Stimulated activated CD4-positive, alpha-beta T cell treated with anti-CD3 and anti-CD28 coated beads, Interleukin-1b, Interleukin-23, amount 100 ng/mL, for 1 hour (primary cell): ENCODE measurements around the gene TRHDE.

Experiments used
- DNase-seq, 2 donors: peaks; one replicate each; pipeline ENCODE4 v3.0.0-alpha.2; 2020; ENCODE audit warnings: low read depth in 2 of 2

The TRHDE gene

DNA sequence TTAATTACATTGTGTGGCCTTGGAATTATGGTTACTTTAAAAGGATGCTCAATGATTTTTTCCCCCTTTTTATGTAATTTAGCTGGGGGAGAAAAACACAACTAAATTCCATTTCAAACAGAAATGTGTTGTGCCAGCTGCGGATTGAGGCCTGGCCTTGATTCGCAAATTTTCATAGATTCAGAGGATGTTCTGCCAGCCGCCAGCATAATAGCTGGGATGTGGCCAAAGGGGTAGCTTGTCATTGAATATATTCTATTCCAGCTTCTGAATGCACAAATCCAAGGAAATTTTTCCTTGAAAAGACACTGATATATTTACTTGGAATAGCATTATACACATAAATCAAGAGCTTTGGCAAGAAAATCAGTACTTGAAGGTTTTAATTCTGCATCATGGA is 43.7 kb downstream of the TRHDE start:
- DNase-seq: no peak

DNA sequence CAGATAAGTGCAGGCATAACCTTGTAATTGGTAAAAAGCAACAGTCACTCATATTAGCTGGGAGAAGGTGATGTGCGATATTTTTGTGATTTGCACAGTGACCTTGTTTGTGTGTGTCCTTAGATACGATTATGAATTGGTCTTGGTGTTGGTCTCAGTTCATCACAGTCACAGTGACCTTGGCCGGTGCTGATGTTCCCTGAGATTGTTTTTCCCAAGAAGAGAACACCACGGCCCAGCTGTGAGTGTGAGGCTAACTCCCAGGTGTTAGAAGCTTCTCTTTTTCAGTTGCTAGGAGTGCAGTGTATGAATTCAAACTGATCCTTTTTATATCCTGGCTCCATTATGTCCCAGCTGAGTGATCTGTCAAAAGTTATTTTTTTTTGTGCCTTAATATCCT is 46.2 kb downstream of the TRHDE start:
- DNase-seq: no peak

DNA sequence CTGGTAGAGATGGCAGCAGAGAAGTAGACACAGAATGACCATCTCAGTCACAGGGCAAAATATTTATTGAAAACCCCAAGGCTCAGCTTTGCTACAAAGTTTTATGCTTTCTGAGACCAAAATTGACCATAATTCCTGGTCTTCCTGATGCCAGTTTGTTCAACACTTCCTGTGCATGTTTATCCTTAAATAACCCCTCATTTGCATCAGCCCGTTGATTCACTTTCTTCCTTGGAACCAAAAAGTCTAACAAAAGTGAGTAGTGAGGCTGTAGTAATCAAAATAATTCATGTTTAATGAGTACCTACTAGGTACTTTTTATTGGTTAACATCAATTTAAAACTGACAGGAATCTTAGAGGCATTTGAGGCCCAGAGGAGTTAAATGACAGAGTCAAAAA is 51.7 kb downstream of the TRHDE start:
- no peak for DNase-seq

DNA sequence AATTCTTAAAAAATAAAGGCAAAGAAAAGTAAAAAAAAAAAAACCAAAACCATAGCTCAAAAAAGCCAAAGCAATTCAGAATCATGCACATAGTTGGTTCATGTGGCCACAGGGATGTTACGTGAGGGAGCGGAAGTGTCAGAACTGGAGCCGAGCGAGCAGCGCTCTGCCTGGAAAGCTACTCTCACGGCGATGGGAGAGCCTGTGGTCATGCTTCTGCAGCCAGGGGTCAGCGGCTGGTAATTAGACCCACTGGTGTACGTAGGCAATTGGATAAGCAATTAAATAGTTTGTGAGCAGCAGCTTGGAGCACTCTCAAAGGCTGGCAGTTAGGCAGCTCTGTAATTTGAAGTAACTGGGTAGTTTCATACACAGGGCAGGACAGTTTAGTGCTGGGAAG is 58.1 kb downstream of the TRHDE start:
- DNase-seq: no peak

DNA sequence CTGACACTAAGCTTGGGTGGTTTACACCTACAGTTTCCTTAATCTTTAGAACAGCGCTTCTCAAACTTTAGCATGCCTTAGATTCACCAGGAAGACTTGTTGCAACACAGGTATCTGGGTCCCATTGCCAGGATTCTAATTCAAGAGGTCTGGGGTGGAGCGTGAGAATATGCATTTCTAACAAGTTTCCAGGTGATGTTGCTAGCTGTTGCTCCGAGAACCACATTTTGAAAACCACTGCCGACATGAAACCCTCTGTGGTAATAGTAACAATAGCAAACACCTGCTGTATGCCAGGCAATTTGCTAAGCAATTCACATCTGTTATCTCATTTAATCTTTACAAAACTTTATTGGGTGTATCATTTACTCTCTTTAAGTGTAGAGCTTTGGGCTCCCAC is 58.6 kb downstream of the TRHDE start:
- no peak for DNase-seq

DNA sequence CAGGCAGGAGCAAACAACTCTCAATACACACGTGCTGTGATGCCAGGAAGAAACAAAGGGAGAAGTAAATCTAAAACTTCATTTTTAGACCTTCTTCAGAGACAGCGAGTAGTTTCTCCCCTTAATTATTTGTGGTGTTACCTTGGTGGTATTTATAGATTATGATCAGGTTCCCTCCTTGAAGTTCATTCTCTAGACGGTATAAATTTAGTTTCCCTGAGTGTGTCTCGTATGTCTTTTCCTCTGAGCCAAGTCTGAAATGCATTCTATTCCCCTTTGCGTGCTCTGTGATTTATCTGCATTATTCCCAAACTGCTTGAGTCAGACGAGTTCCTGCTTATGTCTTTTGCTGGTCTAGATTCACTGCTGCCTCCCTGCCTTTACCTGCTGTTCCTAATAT is 65.2 kb downstream of the TRHDE start:
- DNase-seq: no peak

DNA sequence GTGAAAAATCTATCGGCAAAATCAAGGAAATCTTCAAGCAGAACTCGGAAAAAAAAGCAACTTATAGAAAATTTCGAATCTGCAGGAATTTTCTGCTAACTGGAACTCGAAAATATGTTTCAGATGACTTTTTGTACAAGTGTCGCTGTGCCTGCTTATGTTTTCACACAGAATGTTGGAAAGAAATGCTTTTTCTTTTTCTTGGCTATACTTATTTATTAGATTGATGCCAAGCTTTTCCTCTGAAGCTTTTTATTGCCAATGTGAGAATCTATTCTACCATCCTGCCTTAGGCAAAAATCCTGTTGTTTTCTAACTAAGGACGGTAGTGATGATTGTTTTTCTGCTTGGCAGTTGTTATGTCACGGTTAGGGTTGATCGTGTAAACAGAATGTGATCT is 65.8 kb downstream of the TRHDE start:
- no peak for DNase-seq

DNA sequence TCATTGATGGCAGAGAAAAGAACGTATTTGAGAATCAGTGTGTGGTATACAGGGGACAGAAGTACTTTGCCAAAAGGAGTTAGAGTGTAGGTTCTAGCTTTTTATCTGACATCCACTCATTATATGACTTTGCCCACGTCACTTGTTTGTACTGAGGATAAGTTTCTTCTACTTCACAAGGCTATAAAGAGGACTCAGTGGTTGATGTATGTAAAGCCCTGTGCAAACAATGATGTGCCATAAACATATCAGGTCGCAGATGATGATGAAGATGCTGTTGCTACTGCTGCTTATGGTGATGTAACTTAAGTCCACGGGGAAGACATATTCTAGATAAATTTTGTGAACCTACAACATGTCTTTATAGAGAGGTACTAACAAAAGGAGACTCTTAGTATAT is 66.3 kb downstream of the TRHDE start:
- DNase-seq: no peak

DNA sequence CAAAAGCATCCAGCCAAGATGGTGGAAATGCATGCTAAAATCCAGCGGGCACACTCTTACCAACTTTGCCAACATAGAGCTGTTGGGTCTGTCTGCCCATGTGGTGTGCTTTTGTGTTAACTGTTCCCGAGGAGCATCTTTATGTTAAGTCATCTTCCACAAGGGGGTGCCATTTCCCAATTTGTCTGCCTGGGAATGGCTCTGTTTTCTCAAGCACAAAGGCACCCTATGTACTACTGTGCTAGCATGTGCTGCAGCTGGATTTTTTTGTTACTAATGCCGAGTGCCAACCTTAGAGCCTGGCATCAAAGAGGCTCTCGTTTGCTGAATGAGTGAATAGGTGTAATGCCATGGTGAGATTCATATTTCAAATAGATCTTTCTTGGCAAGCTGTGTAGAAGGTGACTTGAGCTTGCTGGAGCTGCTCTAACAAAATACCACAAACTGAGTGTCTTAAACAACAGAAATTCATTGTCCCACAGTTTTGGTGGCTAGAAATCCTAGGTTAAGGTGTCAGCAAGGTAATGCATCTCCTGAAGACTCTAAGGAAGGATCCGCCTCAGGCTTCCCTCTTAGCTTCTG is 74.3 kb downstream of the TRHDE start:
- DNase-seq: no peak

DNA sequence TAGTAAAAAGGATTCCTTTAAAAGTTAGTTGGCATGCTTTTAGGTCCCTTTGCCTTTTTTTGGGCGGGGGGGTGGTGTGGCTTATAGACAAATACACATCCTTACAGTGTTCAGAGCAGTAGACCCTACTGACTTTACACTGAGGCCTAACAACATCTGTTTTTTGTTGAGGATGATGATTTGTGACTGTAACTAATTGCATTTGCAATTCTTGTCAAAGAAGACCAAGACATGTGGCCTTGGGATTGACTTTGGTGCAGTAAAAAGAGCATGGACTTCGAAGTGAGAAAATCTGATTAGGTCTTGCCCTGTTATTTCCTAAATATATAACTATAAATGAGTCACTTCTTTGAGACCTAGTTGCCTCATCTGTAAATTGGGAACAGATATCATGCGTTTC is 77.3 kb downstream of the TRHDE start:
- DNase-seq: no peak

DNA sequence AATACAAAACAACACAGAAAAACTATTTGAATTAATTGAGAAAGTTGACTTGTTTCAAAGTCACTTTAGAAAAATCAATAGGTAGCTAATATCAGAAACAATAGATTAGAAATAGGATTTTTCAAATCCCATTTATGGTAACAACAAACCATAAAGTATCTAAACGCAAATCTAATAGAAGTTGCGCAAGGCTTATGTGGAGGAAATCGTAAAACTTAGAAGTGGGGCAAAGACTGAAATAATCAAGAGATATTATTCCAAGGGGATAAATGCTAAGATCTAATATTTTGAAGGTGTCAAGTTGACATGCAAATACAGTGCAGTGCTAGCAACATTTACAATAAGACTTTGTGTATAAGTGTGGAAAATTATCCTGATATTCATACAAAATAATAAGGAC is 87.2 kb downstream of the TRHDE start:
- no peak for DNase-seq

DNA sequence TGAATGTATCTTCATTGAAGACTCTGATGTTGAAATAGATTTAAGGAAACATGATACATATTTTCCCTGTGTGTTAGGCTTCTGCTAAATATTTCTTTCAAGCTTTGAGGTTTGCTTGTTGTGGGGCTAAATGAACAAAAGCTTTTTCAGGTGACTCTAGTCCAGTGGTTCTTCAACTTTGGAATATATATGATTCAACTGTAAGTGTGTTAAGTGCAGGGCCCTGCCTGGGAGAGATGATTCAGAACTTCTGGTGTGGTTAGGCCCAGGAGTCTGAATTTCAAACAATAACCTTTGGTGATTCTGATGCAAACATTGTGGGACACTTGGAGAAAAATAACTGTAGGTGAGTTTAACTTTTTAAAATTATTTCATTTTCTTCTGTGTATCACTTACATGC is 93.0 kb downstream of the TRHDE start:
- DNase-seq: no peak

DNA sequence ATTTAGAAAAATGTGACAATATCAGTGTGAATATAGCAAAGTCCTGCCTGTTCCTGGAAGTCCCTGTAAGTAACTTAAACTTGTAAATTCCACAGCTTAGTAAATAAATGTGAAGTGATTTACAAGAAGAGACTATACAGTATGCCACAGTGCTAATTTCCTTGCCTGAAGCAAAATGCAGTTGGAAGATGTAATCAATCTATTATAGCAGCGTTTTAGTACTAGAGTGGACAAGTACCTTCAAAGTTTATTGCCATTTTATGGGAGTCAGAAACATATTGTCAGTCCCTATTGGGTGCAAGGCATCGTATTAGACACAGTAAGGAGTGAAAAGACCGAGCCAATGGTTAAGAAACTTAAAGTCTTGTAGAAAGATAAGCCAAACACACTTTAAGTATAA is 94.1 kb downstream of the TRHDE start:
- DNase-seq: no peak

DNA sequence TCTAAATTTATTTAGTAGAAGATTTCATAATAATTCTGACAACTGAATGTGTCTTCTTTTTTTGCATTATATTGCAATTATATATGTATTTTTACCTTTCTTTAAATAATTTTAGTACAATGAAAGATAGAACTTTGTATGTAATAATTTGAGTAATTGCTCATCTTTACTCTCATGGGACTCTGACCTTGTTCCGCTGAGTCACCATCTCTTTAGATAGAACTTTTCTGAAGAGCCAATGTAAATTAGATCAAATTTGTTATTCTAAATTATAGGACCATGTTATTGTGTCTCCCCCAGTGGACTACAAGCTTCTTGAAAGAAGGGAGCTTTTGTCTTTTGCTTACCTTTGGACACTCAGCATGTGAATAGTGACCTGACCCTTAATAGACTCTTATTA is 96.1 kb downstream of the TRHDE start:
- no peak for DNase-seq

DNA sequence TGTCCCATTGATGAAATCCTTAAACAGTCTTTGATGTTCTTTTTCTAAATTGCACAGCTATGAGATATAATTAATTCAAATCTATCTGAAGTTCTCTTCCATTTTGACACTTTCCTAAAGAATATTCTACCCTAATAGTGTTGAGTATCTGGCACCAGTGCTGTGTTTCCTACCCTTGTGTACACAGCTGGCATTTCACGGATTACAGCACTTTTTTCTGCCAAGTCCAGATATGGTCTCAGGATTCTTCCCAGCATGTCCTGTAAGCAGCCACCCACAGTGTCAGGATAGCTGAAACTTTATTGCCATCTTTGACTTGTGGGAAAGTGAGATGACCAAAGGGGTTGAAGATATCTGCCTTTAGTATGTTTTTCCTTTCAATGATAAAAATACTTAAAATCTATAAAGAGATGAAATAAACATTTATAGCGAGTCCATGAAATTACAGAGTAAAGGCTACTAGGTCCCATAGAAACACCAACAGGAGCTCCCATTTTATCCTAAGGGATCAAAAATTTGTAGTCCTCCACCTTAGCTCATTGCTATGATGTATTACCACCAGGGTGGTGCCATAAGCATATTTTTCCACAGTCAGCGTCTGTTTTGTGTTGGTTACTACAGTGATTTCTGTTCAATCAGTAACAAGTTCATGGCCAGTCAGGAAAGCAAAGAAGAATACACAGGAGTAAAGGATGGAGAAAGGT is 96.7 kb downstream of the TRHDE start:
- DNase-seq: no peak

DNA sequence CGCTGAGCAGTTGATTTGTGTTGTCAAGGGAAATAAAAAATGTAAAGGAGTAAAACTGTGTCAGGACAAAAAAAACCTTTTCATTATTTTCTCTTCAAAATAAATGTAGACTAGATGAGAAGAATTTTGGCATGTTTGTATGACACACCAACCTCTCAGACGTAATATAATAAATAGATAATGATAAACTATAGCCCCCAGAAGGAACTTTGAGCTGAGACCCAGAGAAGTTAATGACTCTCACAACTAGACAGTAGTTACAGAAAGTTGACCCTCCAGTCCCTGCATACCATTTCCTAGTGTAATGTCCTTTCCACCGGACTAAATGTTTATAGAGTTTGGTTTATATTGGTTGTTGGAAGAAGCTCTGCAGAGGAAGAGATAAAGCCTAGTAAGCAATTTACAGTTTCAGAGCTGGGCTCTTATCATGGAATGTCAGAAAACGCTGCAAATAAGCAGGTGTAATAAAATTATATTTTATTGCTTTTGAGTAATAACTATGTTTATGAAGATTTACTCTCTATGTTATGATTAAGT is 97.3 kb downstream of the TRHDE start:
- DNase-seq: no peak

DNA sequence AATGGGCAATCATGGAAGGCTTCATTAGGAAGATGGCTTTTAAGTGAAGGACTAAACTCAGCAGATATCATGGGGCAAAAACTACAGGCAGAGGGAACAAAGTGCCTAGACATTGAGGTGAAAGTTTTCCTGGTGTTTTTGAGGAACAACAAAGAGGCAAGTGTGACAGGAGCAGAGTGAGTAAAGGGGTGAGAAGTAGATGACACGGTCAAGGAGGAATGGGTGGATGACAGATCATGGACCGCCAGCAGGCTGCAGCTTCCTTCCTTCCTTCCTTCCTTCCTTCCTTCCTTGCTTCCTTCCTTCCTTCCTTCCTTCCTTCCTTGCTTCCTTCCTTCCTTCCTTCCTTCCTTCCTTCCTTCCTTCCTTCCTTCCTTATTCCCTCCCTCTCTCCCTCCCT is 108.3 kb downstream of the TRHDE start:
- DNase-seq: no peak

DNA sequence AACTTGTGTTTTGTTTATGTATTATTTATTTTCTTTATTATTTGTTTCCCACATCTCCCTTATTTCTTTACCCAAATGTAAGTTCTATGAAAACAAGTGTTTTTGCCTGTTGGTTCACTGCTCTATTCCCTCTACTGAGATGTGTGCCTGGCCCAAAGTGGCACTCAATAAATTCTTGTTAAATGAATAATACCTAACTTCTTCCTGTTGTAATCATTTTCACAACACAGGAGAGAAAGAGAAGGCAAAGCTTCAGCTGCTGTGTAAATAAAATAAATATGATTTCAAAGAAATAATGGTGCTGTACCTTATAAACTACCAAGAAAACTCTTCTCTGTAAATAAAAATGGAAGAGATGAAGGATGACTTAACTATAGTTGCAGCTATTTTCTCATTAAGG is 116.2 kb downstream of the TRHDE start:
- no peak for DNase-seq

DNA sequence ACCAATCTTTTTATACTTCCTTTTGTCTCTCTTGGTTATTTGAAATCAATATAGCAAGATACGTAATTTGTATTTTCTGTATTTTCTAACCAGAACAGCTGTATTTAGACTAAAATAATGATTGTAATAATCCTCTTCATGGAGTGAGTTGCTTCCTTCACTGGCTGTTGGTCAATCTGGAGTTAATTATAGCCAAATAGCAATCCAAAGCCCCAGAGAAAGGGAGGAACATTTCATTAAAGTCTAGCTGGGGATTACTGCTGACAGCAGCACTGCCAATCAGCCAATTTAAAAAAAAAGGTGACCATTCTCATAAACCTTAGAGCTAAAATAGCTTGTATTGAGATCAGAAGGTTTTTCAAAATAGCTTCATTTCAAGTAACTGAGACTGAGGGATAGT is 118.0 kb downstream of the TRHDE start:
- DNase-seq: no peak

DNA sequence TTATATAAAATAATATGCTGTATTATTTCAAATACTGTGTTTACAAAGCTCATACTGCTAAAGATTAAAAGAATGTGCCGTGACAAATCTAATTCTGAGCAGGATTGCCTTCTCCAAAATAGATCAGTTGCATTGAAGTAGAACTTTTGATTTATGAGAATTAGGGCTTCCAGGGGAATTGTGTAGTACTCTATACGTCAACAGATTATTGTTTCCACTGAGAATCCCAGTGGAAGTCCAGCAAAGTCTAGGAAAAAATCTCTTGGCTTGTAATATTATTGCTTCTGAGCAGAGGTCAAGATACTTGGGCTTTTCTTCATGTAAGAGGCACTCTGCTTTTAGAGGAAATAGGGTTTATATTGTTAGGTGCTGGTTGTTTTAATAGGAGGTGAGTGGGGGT is 133.9 kb downstream of the TRHDE start:
- DNase-seq: no peak

DNA sequence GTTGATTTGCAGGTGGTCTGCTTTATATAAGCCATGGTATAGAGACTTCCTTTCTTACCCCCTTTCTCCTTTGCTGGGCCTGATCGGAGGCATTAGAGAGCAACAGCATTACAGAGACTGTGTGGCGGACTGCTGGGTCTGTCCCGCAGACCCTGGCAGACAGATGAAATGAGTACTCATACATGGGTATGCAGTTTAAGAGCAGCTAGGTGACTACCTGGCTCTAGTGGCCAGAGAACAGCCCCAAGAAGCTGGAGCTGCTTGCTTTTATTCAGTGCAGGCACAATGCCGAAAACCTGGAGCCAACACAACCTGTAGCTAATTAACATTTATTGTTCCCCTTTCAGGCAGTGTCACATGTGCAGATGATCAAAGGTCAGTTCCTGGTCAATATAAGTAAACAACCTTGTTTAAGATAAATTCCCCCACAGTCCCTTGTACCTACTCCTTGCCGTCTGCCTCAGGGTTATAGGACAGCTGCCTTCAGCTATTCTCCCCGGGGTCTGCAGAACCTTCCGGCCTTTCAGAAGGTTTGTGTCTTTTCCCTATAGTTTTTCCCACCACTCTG is 160.0 kb downstream of the TRHDE start:
- DNase-seq: no peak

DNA sequence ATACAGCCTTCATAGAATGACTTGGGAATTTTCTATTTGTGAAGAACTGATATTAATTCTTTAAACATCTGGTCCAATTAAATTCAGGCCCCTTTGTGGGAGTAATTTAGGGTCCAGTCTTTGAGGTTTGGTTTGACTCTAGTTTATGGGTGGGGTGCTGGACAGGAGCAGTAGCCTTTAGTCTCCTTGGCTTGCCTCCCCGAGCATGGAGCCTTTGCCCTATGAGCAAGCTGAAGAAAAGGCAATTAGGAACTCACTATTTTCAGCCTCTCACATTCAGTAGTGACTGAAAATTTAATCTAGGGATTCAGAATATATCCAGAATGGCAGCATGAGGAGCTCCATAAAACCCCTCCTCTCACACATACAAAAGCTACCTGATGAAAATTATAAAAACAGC is 161.1 kb downstream of the TRHDE start:
- no peak for DNase-seq

DNA sequence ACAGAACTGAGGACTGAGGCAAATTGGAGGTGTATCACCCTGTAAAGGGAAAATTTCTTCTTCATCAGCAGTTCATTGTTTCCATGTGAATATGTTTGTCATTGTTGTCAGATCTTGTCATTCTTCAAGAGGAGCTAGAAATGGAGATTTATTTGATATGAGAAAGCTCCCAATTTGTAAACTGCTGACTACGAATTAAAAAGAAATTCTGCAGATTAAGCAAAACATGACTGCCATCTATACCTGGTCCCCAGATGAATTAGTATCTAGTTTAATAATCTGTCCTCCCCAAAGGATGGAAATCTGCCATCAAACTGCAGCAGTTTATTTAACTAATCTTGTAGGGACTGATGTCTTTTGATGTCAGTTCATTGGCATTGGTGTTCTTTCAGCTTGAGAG is 162.8 kb downstream of the TRHDE start:
- DNase-seq: no peak

DNA sequence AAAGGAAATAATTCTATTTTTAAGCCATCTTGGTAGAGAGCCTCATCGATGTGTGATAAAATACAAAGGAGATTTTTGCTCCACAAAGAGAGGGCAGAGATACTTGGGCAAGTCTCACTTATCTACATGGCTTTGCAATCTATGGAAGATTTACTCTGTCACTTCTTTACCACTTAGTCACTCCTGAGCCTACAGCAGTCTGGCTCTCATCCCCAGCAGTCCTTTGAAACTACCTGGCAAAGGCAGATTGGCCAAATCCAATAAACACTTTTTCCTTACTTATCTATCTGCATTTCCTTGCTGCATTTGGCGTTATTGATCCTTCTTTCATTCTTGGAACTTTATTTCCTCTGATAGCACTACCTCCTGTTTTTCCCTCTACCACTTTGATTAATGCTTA is 170.0 kb downstream of the TRHDE start:
- DNase-seq: no peak
